ENCODE measurements around the gene HSPA1B.
"Not testable (repeated sequence)": the region's sequence is repeated elsewhere in the genome, so short reads cannot be mapped to it uniquely, and the experiment has no call there.

- TF ChIP-seq CTCF (IDR thresholded peaks at IDR 0.05; ENCODE audit: low read depth, low read length, poor library complexity, severe bottlenecking); EZH2phosphoT487 (IDR thresholded peaks at IDR 0.05; ENCODE audit: borderline replicate concordance, low read length): not testable (repeated sequence)
Observed at GRCh38 chr6:31808599-31808998, 18.9 kb upstream of the HSPA1B start.
